VCaP (cell line): ENCODE results near the gene CFAP73.

Experiments used
- H3K27ac ChIP-seq: fragments of 450-650 bp; 2 replicates; pipeline ENCODE4 v1.5.1; 2017
- TF ChIP-seq, protein P1 (sequence below): fragments of 450-650 bp; conservative IDR thresholded peaks from 2 replicates; pipeline ENCODE4 v1.5.1; 2017; ENCODE audit warnings: mild to moderate bottlenecking, moderate library complexity

CFAP73 gene

DNA sequence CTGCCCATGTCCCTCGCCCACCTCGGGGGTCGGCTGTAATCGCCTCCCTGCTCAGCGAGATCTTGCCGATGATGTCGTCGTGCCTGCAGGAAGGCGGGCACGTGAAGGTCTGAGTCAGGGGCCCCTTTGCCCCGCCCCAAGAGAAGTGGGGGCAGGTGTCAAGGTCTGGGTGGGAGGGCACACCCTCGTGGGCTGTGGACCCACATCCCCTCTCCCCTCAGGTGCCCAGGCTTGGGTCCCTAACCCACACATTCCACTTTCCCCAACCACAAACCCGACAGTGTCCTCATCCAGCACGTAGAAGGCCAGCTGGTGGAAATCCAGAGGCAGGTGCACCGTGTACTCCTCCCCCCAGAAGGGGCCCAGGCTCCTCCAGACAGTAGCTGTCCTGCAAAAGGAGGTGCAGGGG, 21.7 kb upstream of the CFAP73 start:
- TF ChIP-seq, protein P1, sequence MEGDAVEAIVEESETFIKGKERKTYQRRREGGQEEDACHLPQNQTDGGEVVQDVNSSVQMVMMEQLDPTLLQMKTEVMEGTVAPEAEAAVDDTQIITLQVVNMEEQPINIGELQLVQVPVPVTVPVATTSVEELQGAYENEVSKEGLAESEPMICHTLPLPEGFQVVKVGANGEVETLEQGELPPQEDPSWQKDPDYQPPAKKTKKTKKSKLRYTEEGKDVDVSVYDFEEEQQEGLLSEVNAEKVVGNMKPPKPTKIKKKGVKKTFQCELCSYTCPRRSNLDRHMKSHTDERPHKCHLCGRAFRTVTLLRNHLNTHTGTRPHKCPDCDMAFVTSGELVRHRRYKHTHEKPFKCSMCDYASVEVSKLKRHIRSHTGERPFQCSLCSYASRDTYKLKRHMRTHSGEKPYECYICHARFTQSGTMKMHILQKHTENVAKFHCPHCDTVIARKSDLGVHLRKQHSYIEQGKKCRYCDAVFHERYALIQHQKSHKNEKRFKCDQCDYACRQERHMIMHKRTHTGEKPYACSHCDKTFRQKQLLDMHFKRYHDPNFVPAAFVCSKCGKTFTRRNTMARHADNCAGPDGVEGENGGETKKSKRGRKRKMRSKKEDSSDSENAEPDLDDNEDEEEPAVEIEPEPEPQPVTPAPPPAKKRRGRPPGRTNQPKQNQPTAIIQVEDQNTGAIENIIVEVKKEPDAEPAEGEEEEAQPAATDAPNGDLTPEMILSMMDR = no peak
- no peak overlapping the region for H3K27ac ChIP-seq

GRCh38 chr12:113128802-113129663, 20.5 kb upstream of the CFAP73 start:
- TF ChIP-seq, protein P1 = no peak
- no peak overlapping the region for H3K27ac ChIP-seq

DNA sequence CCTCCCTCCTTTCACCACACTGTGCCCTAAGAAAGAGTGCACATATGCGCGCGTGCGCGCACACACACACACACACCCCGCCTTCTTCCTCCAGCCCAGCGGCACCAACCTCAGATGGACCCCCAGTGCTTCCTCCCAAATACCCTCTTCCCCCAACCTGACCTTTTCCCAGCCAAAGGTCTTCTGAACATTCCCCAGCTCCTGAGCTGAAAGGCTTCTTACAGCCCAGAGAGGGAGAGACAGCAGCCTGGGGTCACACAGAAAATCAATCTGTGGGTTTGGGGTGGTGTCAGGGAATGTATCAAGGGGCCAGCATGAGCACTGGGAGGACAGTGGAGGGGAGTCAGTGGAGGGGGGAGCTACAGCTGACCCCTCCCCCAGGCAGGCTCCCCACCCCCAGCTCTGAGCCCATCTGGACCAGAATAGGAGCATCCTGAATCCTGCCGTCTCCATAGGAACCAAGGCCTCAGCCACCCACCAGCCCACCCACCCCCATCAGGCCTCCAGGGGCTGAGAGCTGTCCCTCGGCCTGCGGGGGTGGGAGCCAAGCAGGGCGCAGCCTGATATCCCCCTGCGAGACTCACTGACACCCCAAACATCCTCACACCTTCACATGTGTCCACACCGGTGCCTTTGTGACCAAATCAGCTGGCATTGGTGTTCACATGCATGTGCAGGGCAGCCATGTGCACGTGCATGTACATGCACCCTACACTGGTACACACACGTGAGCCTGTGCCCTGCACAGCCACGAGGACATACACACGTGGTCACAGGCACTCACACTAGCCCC, 19.7 kb upstream of the CFAP73 start:
- TF ChIP-seq, protein P1 = no peak
- no peak overlapping the region for H3K27ac ChIP-seq

GRCh38 chr12:113130457-113131135, 18.9 kb upstream of the CFAP73 start:
- TF ChIP-seq, protein P1 = no peak
- no peak overlapping the region for H3K27ac ChIP-seq

GRCh38 chr12:113131556-113131955, 18.0 kb upstream of the CFAP73 start:
- no peak overlapping the region for H3K27ac ChIP-seq

DNA sequence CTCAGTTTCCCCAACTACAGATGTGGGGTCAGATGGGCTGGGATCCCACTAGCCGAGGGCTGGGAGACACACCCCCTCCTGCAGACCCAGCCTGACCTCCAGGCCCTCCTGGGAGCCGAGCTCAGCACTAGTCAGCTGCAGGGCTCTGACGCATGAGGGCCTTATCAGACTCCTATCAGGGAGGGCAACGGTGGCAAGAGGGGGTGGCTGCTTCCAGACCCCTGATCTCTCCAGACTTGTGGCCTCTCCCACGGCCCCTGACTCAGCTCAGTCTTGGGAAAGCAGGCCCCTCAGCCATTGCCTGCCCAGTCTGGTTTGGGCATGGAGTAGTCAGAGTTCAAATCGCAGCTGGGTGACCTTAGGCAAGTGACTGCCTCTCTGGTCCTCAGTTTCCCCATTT, 16.5 kb upstream of the CFAP73 start:
- no peak overlapping the region for H3K27ac ChIP-seq
- TF ChIP-seq, protein P1 = no peak

More at GRCh38 chr12:113131556-113131955, 18.0 kb upstream of the CFAP73 start:
- TF ChIP-seq, protein P1 = no peak

- TF ChIP-seq, protein P1 = no peak
- no peak overlapping the region for H3K27ac ChIP-seq
Measured at GRCh38 chr12:113133666-113134065, 15.9 kb upstream of the CFAP73 start.
